ENCODE measurements around the gene PHLDB3.

PHLDB3 gene

DNA sequence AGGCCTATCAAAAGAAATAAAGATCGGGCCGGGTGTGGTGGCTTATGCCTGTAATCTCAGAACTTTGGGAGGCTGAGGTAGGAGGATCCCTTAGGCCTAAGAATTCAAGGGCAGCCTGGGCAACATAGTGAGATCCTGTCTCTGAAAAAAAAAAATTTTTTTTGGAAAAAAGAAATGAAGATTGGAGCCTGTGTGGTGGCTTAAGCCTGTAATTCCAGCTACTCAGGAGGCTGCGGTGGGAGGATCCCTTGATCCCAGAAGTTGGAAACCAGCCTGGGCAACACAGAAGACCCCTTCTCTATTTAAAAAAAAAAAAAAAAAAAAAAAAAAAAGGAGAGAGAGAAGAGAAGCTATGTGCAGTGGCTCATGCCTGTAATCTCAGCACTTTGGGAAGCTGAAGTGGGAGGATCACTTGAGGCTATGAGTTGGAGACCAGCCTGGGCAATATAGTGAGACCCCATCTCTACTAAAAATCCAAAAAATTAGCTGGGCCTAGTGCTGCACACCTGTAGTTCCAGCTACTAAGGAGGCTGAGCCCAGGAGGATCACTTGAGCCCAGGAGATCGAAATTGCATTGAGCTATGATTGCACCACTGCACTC, 24.5 kb downstream of the PHLDB3 start:
- Histone ChIP-seq H3K9me3 (ENCODE audit: control insufficient read depth, insufficient read depth, low read length) (no peaks in the 10 kb centered on the region), H3K9me2 (replicated peaks; ENCODE audit: control insufficient read depth, low read length) (no peaks in the 10 kb centered on the region), H3K4me3 (ENCODE audit: low read length) (no peak overlapping the region), H3F3A (ENCODE audit: control insufficient read depth, insufficient read depth) (no peaks in the 10 kb centered on the region), H3K4me1 (ENCODE audit: control insufficient read depth, low read length) (no peaks in the 10 kb centered on the region), H3K79me2 (ENCODE audit: control insufficient read depth, low read length) (no peaks in the 10 kb centered on the region), H4K20me1 (ENCODE audit: control insufficient read depth, insufficient read depth, low read depth, low read length) (no peaks in the 10 kb centered on the region), H3K36me3 (ENCODE audit: control insufficient read depth, low read length) (no peaks in the 10 kb centered on the region), H3K27ac (ENCODE audit: low read depth, low read length) (no peak overlapping the region), H3K4me2 (ENCODE audit: low read length) (no peak overlapping the region), H3K27me3 (ENCODE audit: control insufficient read depth, low read length) (no peaks in the 10 kb centered on the region)
- TF ChIP-seq, protein P1, sequence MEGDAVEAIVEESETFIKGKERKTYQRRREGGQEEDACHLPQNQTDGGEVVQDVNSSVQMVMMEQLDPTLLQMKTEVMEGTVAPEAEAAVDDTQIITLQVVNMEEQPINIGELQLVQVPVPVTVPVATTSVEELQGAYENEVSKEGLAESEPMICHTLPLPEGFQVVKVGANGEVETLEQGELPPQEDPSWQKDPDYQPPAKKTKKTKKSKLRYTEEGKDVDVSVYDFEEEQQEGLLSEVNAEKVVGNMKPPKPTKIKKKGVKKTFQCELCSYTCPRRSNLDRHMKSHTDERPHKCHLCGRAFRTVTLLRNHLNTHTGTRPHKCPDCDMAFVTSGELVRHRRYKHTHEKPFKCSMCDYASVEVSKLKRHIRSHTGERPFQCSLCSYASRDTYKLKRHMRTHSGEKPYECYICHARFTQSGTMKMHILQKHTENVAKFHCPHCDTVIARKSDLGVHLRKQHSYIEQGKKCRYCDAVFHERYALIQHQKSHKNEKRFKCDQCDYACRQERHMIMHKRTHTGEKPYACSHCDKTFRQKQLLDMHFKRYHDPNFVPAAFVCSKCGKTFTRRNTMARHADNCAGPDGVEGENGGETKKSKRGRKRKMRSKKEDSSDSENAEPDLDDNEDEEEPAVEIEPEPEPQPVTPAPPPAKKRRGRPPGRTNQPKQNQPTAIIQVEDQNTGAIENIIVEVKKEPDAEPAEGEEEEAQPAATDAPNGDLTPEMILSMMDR (IDR thresholded peaks at IDR 0.05; ENCODE audit: low read depth, low read length, poor library complexity, severe bottlenecking): no peak
- TF ChIP-seq EZH2phosphoT487 (IDR thresholded peaks at IDR 0.05; ENCODE audit: borderline replicate concordance, low read length): no peak

DNA sequence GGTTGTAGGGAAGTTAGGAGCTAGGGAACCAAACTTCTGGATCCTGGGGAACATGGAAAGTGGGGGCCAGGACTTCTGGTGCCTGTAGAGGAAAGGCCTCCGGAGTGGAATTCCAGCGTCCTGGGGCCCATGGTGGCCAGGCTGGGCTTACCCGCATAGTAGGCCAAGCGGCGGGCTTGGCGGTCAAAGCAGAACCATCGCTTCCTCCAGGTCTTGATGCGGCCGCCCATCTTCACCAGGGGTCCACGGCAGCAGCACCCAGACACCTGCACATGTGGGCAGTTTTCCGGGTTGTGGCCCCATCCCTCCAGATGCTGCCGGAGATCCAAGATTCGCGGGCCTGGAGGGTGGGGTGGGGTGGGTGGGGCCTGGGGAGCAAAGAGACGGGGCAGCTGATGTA, 25.3 kb downstream of the PHLDB3 start:
- Histone ChIP-seq H3K9me3 (ENCODE audit: control insufficient read depth, insufficient read depth, low read length) (no peaks in the 10 kb centered on the region), H3K4me3 (ENCODE audit: low read length) (no peak overlapping the region), H4K20me1 (ENCODE audit: control insufficient read depth, insufficient read depth, low read depth, low read length) (no peaks in the 10 kb centered on the region), H3K27ac (ENCODE audit: low read depth, low read length) (no peak overlapping the region), H3K36me3 (ENCODE audit: control insufficient read depth, low read length) (no peaks in the 10 kb centered on the region), H3K4me2 (ENCODE audit: low read length) (no peak overlapping the region), H3K4me1 (ENCODE audit: control insufficient read depth, low read length) (no peaks in the 10 kb centered on the region), H3K9me2 (replicated peaks; ENCODE audit: control insufficient read depth, low read length) (no peaks in the 10 kb centered on the region), H3K79me2 (ENCODE audit: control insufficient read depth, low read length) (no peaks in the 10 kb centered on the region), H3F3A (ENCODE audit: control insufficient read depth, insufficient read depth) (no peaks in the 10 kb centered on the region), H3K27me3 (ENCODE audit: control insufficient read depth, low read length) (no peaks in the 10 kb centered on the region)
- TF ChIP-seq EZH2phosphoT487 (IDR thresholded peaks at IDR 0.05; ENCODE audit: borderline replicate concordance, low read length): no peak
- TF ChIP-seq, protein P1 (IDR thresholded peaks at IDR 0.05; ENCODE audit: low read depth, low read length, poor library complexity, severe bottlenecking): no peak

DNA sequence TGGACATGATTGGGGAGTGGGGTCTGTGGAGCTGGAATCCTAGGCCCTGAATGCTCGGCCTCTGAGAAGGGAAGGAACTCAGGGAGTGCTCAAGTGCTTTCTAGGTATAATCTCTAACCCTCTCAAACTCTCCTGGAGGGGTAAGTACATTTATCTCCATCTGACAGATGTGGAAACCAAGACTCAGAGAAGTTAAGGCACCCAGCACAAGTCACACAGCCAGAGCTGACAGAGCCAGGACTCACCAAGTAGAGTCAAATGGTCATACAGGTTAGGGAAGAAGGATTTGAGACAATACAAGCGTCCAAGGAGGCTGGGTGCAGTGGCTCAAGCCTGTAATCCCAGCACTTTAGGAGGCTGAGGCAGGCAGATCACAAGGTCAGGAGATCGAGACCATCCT, 26.2 kb downstream of the PHLDB3 start:
- no peak for TF ChIP-seq EZH2phosphoT487 (IDR thresholded peaks at IDR 0.05; ENCODE audit: borderline replicate concordance, low read length)
- TF ChIP-seq, protein P1 (IDR thresholded peaks at IDR 0.05; ENCODE audit: low read depth, low read length, poor library complexity, severe bottlenecking): no peak
- Histone ChIP-seq H3K36me3 (ENCODE audit: control insufficient read depth, low read length) (no peaks in the 10 kb centered on the region), H3K9me2 (replicated peaks; ENCODE audit: control insufficient read depth, low read length) (no peaks in the 10 kb centered on the region), H3F3A (ENCODE audit: control insufficient read depth, insufficient read depth) (no peaks in the 10 kb centered on the region), H3K4me2 (ENCODE audit: low read length) (no peak overlapping the region), H3K4me1 (ENCODE audit: control insufficient read depth, low read length) (no peaks in the 10 kb centered on the region), H3K4me3 (ENCODE audit: low read length) (no peak overlapping the region), H3K27me3 (ENCODE audit: control insufficient read depth, low read length) (no peaks in the 10 kb centered on the region), H3K27ac (ENCODE audit: low read depth, low read length) (no peak overlapping the region), H3K79me2 (ENCODE audit: control insufficient read depth, low read length) (no peaks in the 10 kb centered on the region), H4K20me1 (ENCODE audit: control insufficient read depth, insufficient read depth, low read depth, low read length) (no peaks in the 10 kb centered on the region), H3K9me3 (ENCODE audit: control insufficient read depth, insufficient read depth, low read length) (no peaks in the 10 kb centered on the region)

All from DOHH2 (cell line).